Hippocampal formation (tissue), 2 donors: ENCODE results near the gene DNAJC7.

Experiments
- DNase-seq, 2 donors: peaks; one replicate each; lab custom pipeline; 2025; lab: John Stamatoyannopoulos, UW

DNAJC7 gene

GRCh38 chr17:42016941-42017865 is at the start of gene DNAJC7:
DNAJC7 (minus strand) TSS chr17:42017439; CDS start chr17:42017416, 23 bp downstream.
- peak; percentile 85 to 93 for DNase-seq

GRCh38 chr17:42065201-42065600 is 48.0 kb upstream of the DNAJC7 start:
- no peak for DNase-seq

GRCh38 chr17:42062681-42063080 is 45.4 kb upstream of the DNAJC7 start:
- DNase-seq, result no peak

GRCh38 chr17:42061646-42062487 is 44.6 kb upstream of the DNAJC7 start:
- no peak for DNase-seq

- no peak for DNase-seq
These were observed 43.0 kb upstream of the DNAJC7 start for GRCh38 chr17:42060231-42060630.

- no peak for DNase-seq
These were observed 42.6 kb upstream of the DNAJC7 start for GRCh38 chr17:42059815-42060214.

GRCh38 chr17:42058063-42058462 is 40.8 kb upstream of the DNAJC7 start:
- no peak for DNase-seq

- DNase-seq, result no peak
These were observed 39.4 kb upstream of the DNAJC7 start for GRCh38 chr17:42056635-42057034.

GRCh38 chr17:42055496-42055895 is 38.3 kb upstream of the DNAJC7 start:
- DNase-seq, result no peak

GRCh38 chr17:42055027-42055426 is 37.8 kb upstream of the DNAJC7 start:
- DNase-seq, result no peak

- no peak for DNase-seq
These were observed 36.7 kb upstream of the DNAJC7 start for GRCh38 chr17:42053731-42054500.

- no peak for DNase-seq
These were observed 35.2 kb upstream of the DNAJC7 start for GRCh38 chr17:42052346-42052877.

GRCh38 chr17:42051645-42052044 is 34.4 kb upstream of the DNAJC7 start:
- no peak for DNase-seq

GRCh38 chr17:42051013-42051400 is 33.8 kb upstream of the DNAJC7 start:
- no peak for DNase-seq

GRCh38 chr17:42050393-42051012 is 33.3 kb upstream of the DNAJC7 start, which contains the start of gene C17orf113:
C17orf113 (minus strand) TSS chr17:42050601; CDS start chr17:42043376, 7,225 bp downstream.
- DNase-seq, result peak; percentile 13 to 41

- DNase-seq, result no peak
These were observed 32.7 kb upstream of the DNAJC7 start for GRCh38 chr17:42049834-42050392.

- DNase-seq, result no peak
These were observed 30.1 kb upstream of the DNAJC7 start for GRCh38 chr17:42047343-42047742.

- no peak for DNase-seq
These were observed 28.5 kb upstream of the DNAJC7 start for GRCh38 chr17:42045719-42046118.

GRCh38 chr17:42042598-42043319 is 25.5 kb upstream of the DNAJC7 start:
- DNase-seq, result no peak

- DNase-seq, result no peak
These were observed 24.4 kb upstream of the DNAJC7 start for GRCh38 chr17:42041619-42042018.
